Ectodermal cell (in vitro differentiated cells): ENCODE results near the gene C2orf78.

Experiments used
- H3K27ac ChIP-seq: 2 replicates; pipeline ENCODE4 v1.7.0; 2013; ENCODE audit warnings: mild to moderate bottlenecking, low read depth, low read length; ENCODE audit not compliant: insufficient read depth, poor library complexity, severe bottlenecking
- H3K27me3 ChIP-seq: 2 replicates; pipeline ENCODE4 v1.7.0; 2013; ENCODE audit warnings: mild to moderate bottlenecking, low read length; ENCODE audit not compliant: insufficient read depth, control insufficient read depth, poor library complexity, severe bottlenecking
- H3K36me3 ChIP-seq: one replicate; pipeline ENCODE4 v1.7.0; 2013; ENCODE audit warnings: low read length; ENCODE audit not compliant: control insufficient read depth, insufficient read depth
- H3K4me1 ChIP-seq: one replicate; pipeline ENCODE4 v1.7.0; 2013; ENCODE audit warnings: low read length; ENCODE audit not compliant: control insufficient read depth, insufficient read depth
- H3K4me3 ChIP-seq: 2 replicates; pipeline ENCODE4 v1.7.0; 2013; ENCODE audit warnings: low read depth, low read length, control low read depth; ENCODE audit not compliant: insufficient read depth
- H3K9me3 ChIP-seq: 2 replicates; pipeline ENCODE4 v1.7.0; 2013; ENCODE audit warnings: mild to moderate bottlenecking, low read length, moderate library complexity; ENCODE audit not compliant: control insufficient read depth
- WGBS, 2 experiments: methylation state at CpG; one replicate each; pipeline ENCODE4 v1.1.7; 2013; ENCODE audit warnings: missing lambda C conversion rate in 2 of 2; 5-methylcytosine and 5-hydroxymethylcytosine counted together

The C2orf78 gene

GRCh38 chr2:73836141-73836943 lies 52.4 kb downstream of the C2orf78 start:
- Histone ChIP-seq H3K4me1 (no peaks in the 10 kb centered on the region), H3K27me3 (no peaks in the 10 kb centered on the region), H3K27ac (no peak overlapping the region), H3K36me3 (peaks cover 6% of the 10 kb centered on the region), H3K9me3 (no peaks in the 10 kb centered on the region), H3K4me3 (no peak overlapping the region)
- WGBS, 2 experiments = 93 to 94% methylated on average over 17 of the region's 17 CpGs

- Histone ChIP-seq H3K27me3 (no peaks in the 10 kb centered on the region), H3K9me3 (no peaks in the 10 kb centered on the region), H3K4me1 (no peaks in the 10 kb centered on the region), H3K4me3 (no peak overlapping the region), H3K27ac (no peak overlapping the region), H3K36me3 (peaks cover under 1% of the 10 kb centered on the region)
- 94 to 95% methylated on average over 4 of the region's 4 CpGs for WGBS, 2 experiments
Measured at GRCh38 chr2:73837847-73838585, 54.0 kb downstream of the C2orf78 start.

GRCh38 chr2:73838889-73839534 lies 55.0 kb downstream of the C2orf78 start:
- no peaks in the 10 kb centered on the region for H3K9me3 ChIP-seq
- peak overlapping the region; percentile 5 for H3K27ac ChIP-seq
- H3K27me3 ChIP-seq = no peaks in the 10 kb centered on the region
- WGBS, 2 experiments = 94 to 95% methylated on average over 1 to 2 of the region's 2 CpGs
- H3K4me3 ChIP-seq = no peak overlapping the region
- no peaks in the 10 kb centered on the region for H3K36me3 ChIP-seq
- H3K4me1 ChIP-seq = no peaks in the 10 kb centered on the region

GRCh38 chr2:73839653-73840411 lies 55.8 kb downstream of the C2orf78 start:
- no peaks in the 10 kb centered on the region for H3K4me1 ChIP-seq
- no peaks in the 10 kb centered on the region for H3K27me3 ChIP-seq
- no peak overlapping the region for H3K27ac ChIP-seq
- WGBS, 2 experiments = 85 to 88% methylated on average over 2 to 3 of the region's 3 CpGs
- no peak overlapping the region for H3K4me3 ChIP-seq
- H3K36me3 ChIP-seq = peaks cover under 1% of the 10 kb centered on the region
- no peaks in the 10 kb centered on the region for H3K9me3 ChIP-seq

- Histone ChIP-seq H3K27ac (no peak overlapping the region), H3K36me3 (peaks cover 23% of the 10 kb centered on the region), H3K9me3 (no peaks in the 10 kb centered on the region), H3K27me3 (no peaks in the 10 kb centered on the region), H3K4me1 (no peaks in the 10 kb centered on the region), H3K4me3 (no peak overlapping the region)
- 94 to 95% methylated on average over 5 of the region's 5 CpGs for WGBS, 2 experiments
Measured at GRCh38 chr2:73841912-73842738, 58.1 kb downstream of the C2orf78 start.

- no peaks in the 10 kb centered on the region for H3K27me3 ChIP-seq
- no peaks in the 10 kb centered on the region for H3K9me3 ChIP-seq
- no peaks in the 10 kb centered on the region for H3K4me1 ChIP-seq
- no peak overlapping the region for H3K27ac ChIP-seq
- H3K36me3 ChIP-seq = peaks cover 28% of the 10 kb centered on the region
- WGBS, 2 experiments = 100% methylated on average over 1 of the region's 1 CpG; no CpG with 5 or more reads in 1 of the 2 experiments
- no peak overlapping the region for H3K4me3 ChIP-seq
Measured at GRCh38 chr2:73842739-73843019, 58.7 kb downstream of the C2orf78 start.

- Histone ChIP-seq H3K4me1 (no peaks in the 10 kb centered on the region), H3K36me3 (peaks cover 33% of the 10 kb centered on the region), H3K9me3 (no peaks in the 10 kb centered on the region), H3K4me3 (no peak overlapping the region), H3K27ac (no peak overlapping the region), H3K27me3 (no peaks in the 10 kb centered on the region)
- WGBS, 2 experiments = 94 to 95% methylated on average over 2 of the region's 2 CpGs
Measured at GRCh38 chr2:73844087-73844486, 60.1 kb downstream of the C2orf78 start.

- H3K36me3 ChIP-seq = peaks cover 42% of the 10 kb centered on the region
- H3K9me3 ChIP-seq = no peaks in the 10 kb centered on the region
- 88 to 90% methylated on average over 2 of the region's 2 CpGs for WGBS, 2 experiments
- H3K27me3 ChIP-seq = no peaks in the 10 kb centered on the region
- no peaks in the 10 kb centered on the region for H3K4me1 ChIP-seq
- no peak overlapping the region for H3K27ac ChIP-seq
- no peak overlapping the region for H3K4me3 ChIP-seq
Measured at GRCh38 chr2:73850009-73850408, 66.0 kb downstream of the C2orf78 start.

- Histone ChIP-seq H3K27me3 (no peaks in the 10 kb centered on the region), H3K4me3 (no peak overlapping the region), H3K4me1 (no peaks in the 10 kb centered on the region), H3K27ac (no peak overlapping the region), H3K36me3 (peaks cover 39% of the 10 kb centered on the region), H3K9me3 (no peaks in the 10 kb centered on the region)
- WGBS, 2 experiments = 86 to 93% methylated on average over 3 of the region's 3 CpGs
Measured at GRCh38 chr2:73851274-73851673, 67.3 kb downstream of the C2orf78 start.
